HG03139 (cell line): ENCODE measurements around the gene LMLN.
"Not testable (repeated sequence)": the region's sequence is repeated elsewhere in the genome, so short reads cannot be mapped to it uniquely, and the experiment has no call there.

Source experiments
- ATAC-seq: cut with Tn5 transposase; IDR thresholded peaks from one replicate; pipeline ENCODE4 v1.9.1; 2021; ENCODE audit not compliant: unreplicated experiment

Gene LMLN, protein sequence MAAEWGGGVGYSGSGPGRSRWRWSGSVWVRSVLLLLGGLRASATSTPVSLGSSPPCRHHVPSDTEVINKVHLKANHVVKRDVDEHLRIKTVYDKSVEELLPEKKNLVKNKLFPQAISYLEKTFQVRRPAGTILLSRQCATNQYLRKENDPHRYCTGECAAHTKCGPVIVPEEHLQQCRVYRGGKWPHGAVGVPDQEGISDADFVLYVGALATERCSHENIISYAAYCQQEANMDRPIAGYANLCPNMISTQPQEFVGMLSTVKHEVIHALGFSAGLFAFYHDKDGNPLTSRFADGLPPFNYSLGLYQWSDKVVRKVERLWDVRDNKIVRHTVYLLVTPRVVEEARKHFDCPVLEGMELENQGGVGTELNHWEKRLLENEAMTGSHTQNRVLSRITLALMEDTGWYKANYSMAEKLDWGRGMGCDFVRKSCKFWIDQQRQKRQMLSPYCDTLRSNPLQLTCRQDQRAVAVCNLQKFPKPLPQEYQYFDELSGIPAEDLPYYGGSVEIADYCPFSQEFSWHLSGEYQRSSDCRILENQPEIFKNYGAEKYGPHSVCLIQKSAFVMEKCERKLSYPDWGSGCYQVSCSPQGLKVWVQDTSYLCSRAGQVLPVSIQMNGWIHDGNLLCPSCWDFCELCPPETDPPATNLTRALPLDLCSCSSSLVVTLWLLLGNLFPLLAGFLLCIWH

DNA sequence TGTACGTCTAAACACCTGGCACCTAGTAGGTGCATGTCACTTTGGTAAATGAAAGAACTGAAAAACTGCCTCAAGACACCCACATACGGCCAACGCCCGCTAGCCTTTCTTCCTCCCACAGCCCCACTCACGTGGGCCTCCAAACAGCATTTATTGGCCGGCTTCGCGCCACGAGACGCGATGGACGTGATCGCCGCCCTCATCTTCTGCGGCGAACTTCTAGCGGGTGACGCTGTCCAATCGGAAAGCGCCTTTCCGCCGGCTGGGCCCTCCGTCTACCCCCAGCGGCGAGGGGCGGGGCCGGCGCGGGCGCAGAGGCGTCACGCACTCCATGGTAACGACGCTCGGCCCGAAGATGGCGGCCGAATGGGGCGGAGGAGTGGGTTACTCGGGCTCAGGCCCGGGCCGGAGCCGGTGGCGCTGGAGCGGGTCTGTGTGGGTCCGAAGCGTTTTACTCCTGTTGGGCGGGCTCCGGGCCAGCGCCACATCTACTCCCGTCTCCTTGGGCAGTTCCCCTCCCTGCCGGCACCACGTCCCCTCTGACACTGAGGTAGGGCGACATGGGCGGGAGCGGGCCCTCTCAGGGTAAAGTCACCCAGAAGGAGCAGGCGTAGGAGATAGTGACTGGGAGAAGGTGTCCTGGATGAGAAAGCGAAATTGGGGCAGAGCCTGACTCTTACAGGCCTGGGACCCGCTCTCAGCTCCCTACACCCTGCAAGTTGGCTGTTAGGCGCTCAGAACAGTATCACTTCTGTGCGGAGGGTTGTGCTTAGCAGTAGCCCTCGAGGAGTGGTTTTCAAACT is at the start of gene LMLN:
Gene LMLN, plus strand, starts transcription at position 327 of the 803 bp plus-strand sequence. Its CDS starts 29 bp downstream, at position 356.
- peak; percentile 96 for ATAC-seq

DNA sequence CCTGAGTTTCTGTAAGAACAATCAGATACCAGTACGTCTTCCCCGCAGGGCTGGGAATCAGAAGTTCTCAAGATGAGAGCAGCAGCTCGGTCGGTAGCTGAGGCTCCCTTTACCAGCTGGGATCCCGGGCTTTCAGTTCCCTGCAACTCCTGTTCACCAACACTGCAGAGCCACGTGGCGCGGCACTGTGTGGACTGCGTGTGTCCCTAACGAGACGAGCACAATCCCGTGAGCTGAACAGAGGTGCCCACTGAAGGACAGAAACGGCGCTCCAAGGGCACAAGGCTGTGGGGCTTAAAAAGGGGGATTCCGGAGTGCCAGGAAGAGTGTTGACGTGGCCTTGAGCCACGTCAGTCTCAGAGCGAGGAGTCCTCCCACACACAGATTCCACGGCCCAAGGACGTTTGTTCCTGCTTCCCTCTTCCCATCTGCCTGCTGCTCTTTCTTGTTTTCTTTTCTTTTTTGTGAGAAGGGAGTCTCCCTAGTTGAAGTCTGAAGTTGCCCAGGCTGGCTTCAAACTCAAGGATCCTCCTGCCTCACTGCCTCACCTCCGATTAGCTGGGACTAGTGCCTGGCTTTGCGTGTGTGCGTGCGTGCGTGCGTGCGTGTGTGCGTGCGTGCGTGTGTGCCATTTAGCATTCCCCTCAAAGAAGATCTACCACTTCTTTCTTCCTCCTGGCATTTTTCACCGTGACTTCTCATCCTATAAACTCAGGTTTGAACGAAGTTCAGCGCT is 47.1 kb upstream of the LMLN start:
- no peak for ATAC-seq

DNA sequence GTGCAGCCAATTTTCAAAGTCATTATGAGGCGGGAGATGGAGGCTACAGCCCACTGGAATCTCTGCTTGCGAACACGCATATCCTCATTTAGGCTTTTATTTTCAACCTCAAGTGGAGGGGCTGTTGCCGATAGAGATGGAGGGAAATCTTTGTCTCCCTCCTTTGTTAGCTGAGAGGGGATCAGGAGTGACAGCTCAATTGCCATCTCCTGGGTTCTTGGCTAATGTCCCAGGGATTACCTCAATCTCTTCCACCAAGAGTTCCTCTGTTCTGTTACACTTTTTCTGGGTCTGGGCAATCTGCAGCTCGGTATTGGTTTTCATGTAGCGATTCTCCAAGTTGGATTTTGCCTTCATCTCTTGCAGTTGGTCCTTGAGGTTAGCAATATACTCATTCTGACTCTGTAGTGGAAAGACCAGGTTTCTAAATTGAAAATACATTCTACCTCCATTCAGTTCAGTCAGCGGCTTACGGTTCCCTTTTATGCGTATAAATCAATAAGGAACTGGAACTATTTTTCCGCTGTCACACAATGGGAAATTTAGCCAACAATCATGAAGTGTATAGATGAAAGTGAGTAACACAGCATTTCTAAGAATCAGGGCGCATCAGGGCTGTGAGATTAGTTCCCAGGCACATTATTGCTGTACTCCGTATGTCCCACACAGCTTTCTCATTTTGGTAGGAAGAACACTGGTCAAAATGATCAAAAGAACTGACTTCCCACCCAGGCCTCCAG is 46.2 kb upstream of the LMLN start:
- no peak for ATAC-seq

- not testable (repeated sequence) for ATAC-seq
Measured at GRCh38 chr3:197921429-197922275, 38.4 kb upstream of the LMLN start.

- ATAC-seq, result no peak
Measured at GRCh38 chr3:197926418-197926817, 33.6 kb upstream of the LMLN start.

DNA sequence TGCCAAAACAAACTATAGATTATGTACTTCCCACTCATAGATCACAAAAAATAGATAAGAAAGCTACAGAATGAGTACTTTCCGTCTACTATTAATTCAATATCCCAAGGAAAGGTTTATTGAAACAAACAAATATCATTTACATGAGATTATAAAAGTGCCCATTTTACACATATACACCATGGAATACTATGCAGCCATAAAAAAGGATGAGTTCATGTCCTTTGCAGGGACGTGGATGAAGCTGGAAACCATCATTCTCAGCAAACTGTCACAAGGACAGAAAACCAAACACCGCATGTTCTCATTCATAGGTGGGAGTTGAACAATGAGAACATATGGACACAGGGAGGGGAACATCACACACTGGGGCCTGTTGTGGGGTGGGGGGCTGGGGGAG is 32.4 kb upstream of the LMLN start:
- not testable (repeated sequence) for ATAC-seq

DNA sequence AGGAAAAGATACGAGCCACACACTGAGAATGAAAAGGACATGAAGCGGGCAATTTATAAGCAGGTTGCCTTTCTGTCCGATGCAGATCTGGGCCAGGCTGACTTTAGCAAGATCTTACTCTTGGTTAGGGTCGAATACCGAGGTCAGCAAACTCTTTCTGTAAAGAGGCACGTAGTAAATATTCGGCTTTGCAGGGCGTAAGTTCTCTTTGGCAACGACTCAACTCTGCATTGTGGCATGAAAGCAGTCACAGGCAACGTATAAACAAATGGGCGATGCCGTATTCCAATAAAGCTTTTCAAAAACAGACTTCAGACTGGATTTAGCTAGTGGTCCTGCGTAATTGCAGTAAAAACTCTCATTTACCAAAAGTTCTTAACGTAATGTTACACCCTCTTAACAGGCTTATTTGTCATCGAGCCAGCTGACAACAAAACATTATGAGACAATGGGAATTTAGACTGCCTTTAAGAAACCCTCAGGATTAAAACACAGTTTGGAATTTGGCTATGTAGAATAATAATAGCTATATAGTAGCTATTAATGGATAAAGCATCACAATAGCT is 23.1 kb upstream of the LMLN start:
- no peak for ATAC-seq

DNA sequence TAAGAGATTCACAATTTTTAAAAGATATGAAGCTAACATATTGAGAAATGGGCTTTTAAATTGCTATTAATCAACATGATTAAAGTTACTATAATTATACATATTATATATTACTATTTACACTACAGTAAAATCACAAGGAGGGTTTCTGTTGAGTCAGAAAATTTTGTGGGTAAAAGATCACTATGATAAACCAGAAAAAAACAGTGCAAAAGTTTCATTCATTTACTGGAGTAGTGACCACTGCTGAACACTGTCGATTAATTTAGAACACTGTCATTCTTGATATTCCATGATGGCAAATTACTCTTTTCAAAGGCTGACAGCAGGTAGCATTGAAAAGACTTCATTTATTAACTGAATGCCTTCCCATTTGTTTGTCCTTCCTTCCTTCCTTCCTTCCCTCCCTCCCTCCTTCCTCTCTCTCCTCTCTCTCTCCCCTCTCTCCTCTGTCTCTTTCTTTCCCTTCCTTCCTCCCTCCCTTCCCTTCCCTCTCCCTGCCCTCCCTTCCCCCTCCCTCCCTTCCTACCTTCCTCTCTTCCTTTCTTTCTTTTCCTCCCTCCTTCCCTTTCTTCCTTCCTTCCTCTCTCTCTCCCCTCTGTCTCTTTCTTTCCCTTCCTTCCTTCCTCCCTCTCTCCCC is 19.2 kb upstream of the LMLN start:
- ATAC-seq, result no peak

DNA sequence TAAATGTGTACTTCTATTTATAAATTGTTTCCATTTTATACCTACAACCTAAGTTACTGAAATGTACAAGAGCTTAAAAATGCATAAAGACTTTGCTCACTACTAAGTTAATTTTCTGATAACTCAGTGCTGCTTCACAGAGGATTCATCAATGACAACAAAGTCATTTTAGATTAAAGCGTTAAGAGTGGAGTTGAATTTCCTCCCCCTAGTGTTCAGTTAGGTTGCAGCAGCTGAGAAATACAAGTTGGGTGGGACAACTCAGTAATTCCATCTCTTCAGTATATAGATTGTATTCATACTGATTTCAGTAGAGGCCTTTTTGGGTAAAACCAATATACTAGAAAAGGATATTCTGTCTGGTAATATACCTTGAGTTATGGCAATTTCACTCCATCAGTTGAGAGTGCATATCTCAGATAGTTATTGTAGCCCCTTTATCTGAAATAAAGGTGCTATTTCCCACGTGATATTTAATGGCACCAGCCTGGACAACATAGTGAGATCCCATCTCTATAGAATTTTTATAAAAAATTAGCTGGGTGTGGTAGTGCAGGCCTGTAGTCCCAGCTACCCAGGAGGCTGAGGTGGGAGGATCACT is 17.0 kb upstream of the LMLN start:
- ATAC-seq, result no peak

DNA sequence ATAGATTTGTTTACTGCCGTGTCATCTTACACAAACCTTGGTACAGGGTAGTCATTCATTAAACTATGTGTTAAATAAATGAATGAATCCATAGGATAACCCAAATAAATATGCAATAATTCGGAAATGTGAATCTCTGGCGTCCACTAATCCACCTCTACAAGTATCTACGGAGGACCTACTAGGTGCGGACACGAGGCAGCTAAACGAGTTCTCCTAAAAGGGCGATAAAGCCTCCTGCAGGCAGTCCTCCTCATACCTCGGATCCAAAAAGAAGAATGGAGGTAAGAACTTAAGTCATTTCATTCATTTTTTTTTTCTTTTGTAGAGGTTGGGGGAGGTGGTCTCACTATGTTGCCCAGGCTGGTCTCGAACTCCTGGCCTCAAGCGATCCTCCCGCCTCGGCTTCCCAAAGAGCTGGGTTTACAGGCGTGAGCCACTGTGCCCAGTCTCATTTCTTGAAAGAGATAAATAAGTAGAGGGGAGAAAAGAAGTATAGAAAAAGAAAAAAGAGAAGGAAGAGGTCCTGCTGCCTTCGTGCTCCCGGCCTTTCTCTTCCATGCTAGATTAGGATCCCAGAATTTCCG is 10.7 kb upstream of the LMLN start:
- ATAC-seq, result no peak

- ATAC-seq, result peak; percentile 86
Measured at GRCh38 chr3:197949778-197950676, 10.0 kb upstream of the LMLN start, which contains the start of gene RPL35A. Gene RPL35A (plus strand): TSS chr3:197950190. CDS start chr3:197950968, 778 bp downstream.

DNA sequence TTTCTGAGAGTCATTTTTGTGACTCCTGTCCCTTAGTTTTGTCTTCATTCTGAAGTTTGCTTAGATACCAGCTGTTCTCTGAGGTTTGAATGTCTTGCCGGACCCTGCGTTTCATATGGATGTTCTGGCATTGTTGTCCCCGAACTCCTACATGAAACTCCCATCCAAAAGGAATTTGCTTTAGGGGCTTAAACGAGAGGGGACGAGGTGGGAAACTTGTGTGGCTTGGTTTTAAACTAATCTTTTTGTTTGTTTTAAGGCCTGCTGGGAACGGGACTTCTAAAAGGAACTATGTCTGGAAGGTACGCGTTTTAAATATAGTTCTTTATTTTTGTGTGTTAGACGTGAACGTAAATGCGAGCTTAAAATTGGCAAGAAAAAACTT is 9.3 kb upstream of the LMLN start:
- no peak for ATAC-seq

- no peak for ATAC-seq
Measured at GRCh38 chr3:197951392-197951990, 8.5 kb upstream of the LMLN start.

GRCh38 chr3:197952440-197952839 is 7.6 kb upstream of the LMLN start:
- no peak for ATAC-seq

DNA sequence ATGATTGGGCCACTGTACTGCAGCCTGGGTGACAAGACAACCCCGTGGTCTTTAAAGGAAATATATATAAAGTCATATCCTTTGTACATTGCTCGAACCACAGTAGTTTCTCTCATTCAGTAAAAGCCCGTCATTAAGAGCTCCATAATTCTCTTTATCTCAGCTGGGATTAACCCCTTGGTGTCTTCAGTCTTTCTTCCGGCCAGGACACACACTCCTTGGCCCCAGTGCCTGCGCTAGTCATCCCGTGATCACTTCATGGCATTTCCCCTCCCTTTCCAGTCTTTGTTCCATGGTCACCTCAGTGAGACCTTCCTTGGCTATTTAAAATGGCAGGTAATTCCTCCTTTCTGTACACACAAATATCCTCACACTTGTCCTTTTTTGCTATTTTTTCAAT is 6.7 kb upstream of the LMLN start:
- ATAC-seq, result no peak

- no peak for ATAC-seq
Measured at GRCh38 chr3:197953881-197954280, 6.1 kb upstream of the LMLN start.
